BLaER1 treated with 17β-estradiol and CSF1 and Interleukin-3, amounts not matched to agents 10 nM and 100 nM (cell line): Measurements from ENCODE around the gene SSH2.

ENCODE experiments used
- H3K27ac ChIP-seq, 11 experiments: shearing (Covaris generic); formaldehyde crosslinking; 2 replicates each; pipeline ENCODE4 v1.8.1; 2022
- H3K27me3 ChIP-seq, 11 experiments: shearing (Covaris generic); formaldehyde crosslinking; 2 replicates each; pipeline ENCODE4 v1.8.1; 2022
- H3K36me3 ChIP-seq, 11 experiments: shearing (Covaris generic); formaldehyde crosslinking; 2 replicates each; pipeline ENCODE4 v1.8.1; 2022
- H3K4me1 ChIP-seq, 10 experiments: shearing (Covaris generic); formaldehyde crosslinking; 2 replicates each; pipeline ENCODE4 v1.8.1; 2022
- H3K4me2 ChIP-seq, 11 experiments: shearing (Covaris generic); formaldehyde crosslinking; 2 replicates each; pipeline ENCODE4 v1.8.1; 2022
- H3K4me3 ChIP-seq, 10 experiments: shearing (Covaris generic); formaldehyde crosslinking; 2 replicates each; pipeline ENCODE4 v1.8.1; 2022
- H3K9ac ChIP-seq, 11 experiments: shearing (Covaris generic); formaldehyde crosslinking; 2 replicates each; pipeline ENCODE4 v1.8.1; 2022
- H3K9me3 ChIP-seq, 11 experiments: shearing (Covaris generic); formaldehyde crosslinking; replicated peaks in 1 of 11; 2 replicates each; pipeline ENCODE4 v1.8.1; 2022
- H4K20me1 ChIP-seq, 11 experiments: shearing (Covaris generic); formaldehyde crosslinking; 2 replicates each; pipeline ENCODE4 v1.8.1; 2022
- Cebpa-rat ChIP-seq, 11 experiments: shearing (Covaris generic); IDR thresholded peaks; 2 replicates each; pipeline ENCODE4 v1.8.1; 2022

The SSH2 gene

DNA sequence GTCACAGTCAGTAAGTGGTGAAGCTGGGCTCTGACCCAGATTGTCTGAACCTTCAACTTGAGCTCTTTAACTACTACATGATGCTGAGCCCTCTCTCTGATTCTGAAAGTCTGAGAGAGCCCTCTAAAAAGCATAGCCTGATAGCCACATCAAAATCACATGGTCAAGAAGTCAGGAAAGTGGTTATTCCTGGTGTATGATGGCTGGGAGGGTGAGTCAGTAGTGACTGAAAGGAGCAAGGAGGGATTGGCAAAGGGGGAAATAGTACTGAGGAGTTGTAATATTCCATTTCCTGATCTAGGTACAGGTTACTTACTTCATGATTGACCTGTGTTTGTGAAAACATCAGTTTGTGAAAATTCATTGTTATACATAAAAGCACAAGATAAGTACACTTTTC, 89.1 kb downstream of the SSH2 start:
- Histone ChIP-seq H3K9ac (no peak overlapping the region), H3K4me2 (no peak overlapping the region), H3K4me3 (no peak overlapping the region), H4K20me1 (peaks cover 0 to 11% (median 5%) of the 10 kb centered on the region in 11 experiments; a peak in 6 of 22 replicates), H3K4me1 (peaks cover 0 to 18% (median 4%) of the 10 kb centered on the region in 10 experiments; a peak in 9 of 20 replicates), H3K36me3 (peaks cover 15 to 63% (median 34%) of the 10 kb centered on the region in 11 experiments), H3K27ac (no peak overlapping the region), H3K27me3 (no peaks in the 10 kb centered on the region), H3K9me3 (peaks cover 0 to 22% (median 18%) of the 10 kb centered on the region in 11 experiments; a peak in 14 of 22 replicates)
- no peak for TF ChIP-seq Cebpa-rat (IDR thresholded peaks at IDR 0.05)

GRCh38 chr17:29839656-29840055, 90.4 kb downstream of the SSH2 start:
- Histone ChIP-seq H3K4me2 (no peak overlapping the region), H3K27me3 (no peaks in the 10 kb centered on the region), H3K4me3 (no peak overlapping the region), H3K9me3 (peaks cover 0 to 28% (median 18%) of the 10 kb centered on the region in 11 experiments; a peak in 14 of 22 replicates), H4K20me1 (peaks cover 0 to 11% (median 4%) of the 10 kb centered on the region in 11 experiments; a peak in 6 of 22 replicates), H3K4me1 (peaks cover 0 to 18% (median 9%) of the 10 kb centered on the region in 10 experiments; a peak in 9 of 20 replicates), H3K36me3 (peaks cover 10 to 51% (median 34%) of the 10 kb centered on the region in 11 experiments; a peak in 21 of 22 replicates), H3K27ac (no peak overlapping the region), H3K9ac (no peak overlapping the region)
- TF ChIP-seq Cebpa-rat (IDR thresholded peaks at IDR 0.05): no peak

- Histone ChIP-seq H3K27me3 (no peaks in the 10 kb centered on the region), H3K4me2 (no peak overlapping the region), H3K9me3 (peaks cover 0 to 28% (median 18%) of the 10 kb centered on the region in 11 experiments; a peak in 14 of 22 replicates), H3K4me3 (no peak overlapping the region), H3K36me3 (peaks cover 10 to 45% (median 34%) of the 10 kb centered on the region in 11 experiments; a peak in 21 of 22 replicates), H3K4me1 (peaks cover 0 to 18% (median 9%) of the 10 kb centered on the region in 10 experiments; a peak in 7 of 20 replicates), H3K9ac (no peak overlapping the region), H3K27ac (no peak overlapping the region), H4K20me1 (peaks cover 0 to 11% (median 4%) of the 10 kb centered on the region in 11 experiments; a peak in 6 of 22 replicates)
- TF ChIP-seq Cebpa-rat (IDR thresholded peaks at IDR 0.05): no peak
Observed at GRCh38 chr17:29838961-29839360, 91.1 kb downstream of the SSH2 start.

DNA sequence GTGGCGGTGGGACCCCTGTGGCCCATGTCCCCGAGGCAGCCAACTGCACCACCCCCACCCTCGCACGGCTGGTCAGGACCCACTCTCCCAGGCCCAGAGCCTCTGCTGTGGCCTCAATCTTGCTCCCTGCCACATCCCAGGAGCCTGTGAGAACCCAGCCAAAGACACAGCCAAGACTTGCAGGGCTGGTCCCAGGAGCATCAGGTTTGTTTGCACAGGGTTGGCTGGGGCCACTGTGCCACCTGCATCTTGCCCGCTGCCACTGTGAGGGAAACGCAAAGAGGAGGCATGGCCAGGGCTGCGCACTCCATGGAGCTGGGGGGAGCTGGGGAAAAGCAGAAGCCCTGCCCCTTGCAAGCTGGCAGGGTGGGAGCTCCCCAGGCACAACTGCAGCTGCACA, 92.5 kb downstream of the SSH2 start:
- Histone ChIP-seq H3K27ac (no peak overlapping the region), H3K4me1 (peaks cover 0 to 18% (median 9%) of the 10 kb centered on the region in 10 experiments; a peak in 7 of 20 replicates), H3K27me3 (no peaks in the 10 kb centered on the region), H4K20me1 (peaks cover 0 to 11% (median 4%) of the 10 kb centered on the region in 11 experiments; a peak in 6 of 22 replicates), H3K9ac (no peak overlapping the region), H3K36me3 (peaks cover 10 to 46% (median 31%) of the 10 kb centered on the region in 11 experiments; a peak in 21 of 22 replicates), H3K4me3 (no peak overlapping the region), H3K9me3 (peaks cover 0 to 28% (median 18%) of the 10 kb centered on the region in 11 experiments; a peak in 14 of 22 replicates), H3K4me2 (peak overlapping the region in 1 of 11 experiments; percentile 9; a peak in 3 of 22 replicates)
- TF ChIP-seq Cebpa-rat (IDR thresholded peaks at IDR 0.05): no peak

DNA sequence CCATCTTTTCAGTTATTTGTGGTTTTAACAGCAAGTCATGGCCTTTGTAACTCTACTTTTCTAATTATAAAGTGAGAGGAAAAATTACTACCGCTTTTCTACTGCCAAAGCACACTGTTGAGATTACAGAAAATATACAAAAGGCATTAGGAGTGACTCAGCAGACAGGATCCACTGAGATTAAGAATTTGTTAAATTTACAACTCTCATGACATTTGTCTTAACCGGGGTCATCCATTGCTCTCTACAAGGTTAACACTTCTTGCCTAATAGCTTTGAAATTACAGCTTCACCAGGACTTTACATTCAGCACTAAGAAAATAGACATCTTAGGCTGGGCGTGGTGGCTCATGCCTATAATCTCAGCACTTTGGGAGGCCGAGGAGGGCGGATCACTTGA, 93.4 kb downstream of the SSH2 start:
- peak overlapping the region in 1 of 11 experiments; percentile 1; a peak in 1 of 22 replicates for H3K27ac ChIP-seq

GRCh38 chr17:29835435-29836351, 94.3 kb downstream of the SSH2 start:
- Histone ChIP-seq H4K20me1 (peaks cover 0 to 11% (median 5%) of the 10 kb centered on the region in 11 experiments; a peak in 7 of 22 replicates), H3K9ac (no peak overlapping the region)
- TF ChIP-seq Cebpa-rat (IDR thresholded peaks at IDR 0.05): no peak

More for the DNA sequence above, 93.4 kb downstream of the SSH2 start:
- Histone ChIP-seq H3K9ac (no peak overlapping the region), H3K9me3 (peaks cover 0 to 28% (median 18%) of the 10 kb centered on the region in 11 experiments; a peak in 14 of 22 replicates), H3K4me1 (peaks cover 0 to 22% (median 9%) of the 10 kb centered on the region in 10 experiments; a peak in 9 of 20 replicates), H3K36me3 (peaks cover 10 to 48% (median 31%) of the 10 kb centered on the region in 11 experiments; a peak in 21 of 22 replicates), H4K20me1 (peaks cover 0 to 11% (median 4%) of the 10 kb centered on the region in 11 experiments; a peak in 6 of 22 replicates), H3K4me3 (no peak overlapping the region), H3K27me3 (no peaks in the 10 kb centered on the region), H3K4me2 (no peak overlapping the region)
- no peak for TF ChIP-seq Cebpa-rat (IDR thresholded peaks at IDR 0.05)

DNA sequence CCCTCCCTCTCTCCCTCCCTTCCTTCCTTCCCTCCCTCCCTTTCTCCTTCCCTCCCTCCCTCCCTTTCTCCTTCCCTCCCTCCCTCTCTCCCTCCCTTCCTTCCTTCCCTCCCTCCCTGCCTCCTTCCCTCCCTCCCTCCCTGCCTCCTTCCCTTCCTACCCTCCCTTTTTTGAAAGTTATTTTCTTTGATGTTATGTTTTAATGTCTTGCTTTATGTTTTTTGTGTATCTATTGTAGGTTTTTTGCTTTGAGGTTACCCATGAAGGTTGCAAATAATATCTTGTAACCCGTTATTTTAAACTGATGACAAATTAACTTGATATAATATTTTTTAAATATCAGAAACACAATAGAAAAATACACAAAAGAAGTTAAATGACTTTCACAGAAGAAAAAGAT, 96.2 kb downstream of the SSH2 start:
- Histone ChIP-seq H4K20me1 (peaks cover 0 to 11% (median 6%) of the 10 kb centered on the region in 11 experiments; a peak in 7 of 22 replicates), H3K36me3 (peaks cover 6 to 24% (median 15%) of the 10 kb centered on the region in 11 experiments; a peak in 19 of 22 replicates), H3K27me3 (no peaks in the 10 kb centered on the region), H3K9ac (no peak overlapping the region), H3K4me2 (no peak overlapping the region), H3K4me3 (no peak overlapping the region), H3K4me1 (peaks cover 0 to 37% (median 14%) of the 10 kb centered on the region in 10 experiments; a peak in 13 of 20 replicates), H3K9me3 (peaks cover 0 to 23% (median 8%) of the 10 kb centered on the region in 11 experiments; a peak in 12 of 22 replicates), H3K27ac (no peak overlapping the region)
- no peak for TF ChIP-seq Cebpa-rat (IDR thresholded peaks at IDR 0.05)

More at GRCh38 chr17:29835435-29836351, 94.3 kb downstream of the SSH2 start:
- H3K4me3 ChIP-seq: no peak overlapping the region
- no peak overlapping the region for H3K27ac ChIP-seq
- H3K4me2 ChIP-seq: no peak overlapping the region
- H3K9me3 ChIP-seq: peaks cover 0 to 28% (median 18%) of the 10 kb centered on the region in 11 experiments; a peak in 14 of 22 replicates
- H3K36me3 ChIP-seq: peaks cover 10 to 42% (median 28%) of the 10 kb centered on the region in 11 experiments; a peak in 21 of 22 replicates
- peaks cover 0 to 32% (median 11%) of the 10 kb centered on the region in 10 experiments; a peak in 13 of 20 replicates for H3K4me1 ChIP-seq
- H3K27me3 ChIP-seq: no peaks in the 10 kb centered on the region

DNA sequence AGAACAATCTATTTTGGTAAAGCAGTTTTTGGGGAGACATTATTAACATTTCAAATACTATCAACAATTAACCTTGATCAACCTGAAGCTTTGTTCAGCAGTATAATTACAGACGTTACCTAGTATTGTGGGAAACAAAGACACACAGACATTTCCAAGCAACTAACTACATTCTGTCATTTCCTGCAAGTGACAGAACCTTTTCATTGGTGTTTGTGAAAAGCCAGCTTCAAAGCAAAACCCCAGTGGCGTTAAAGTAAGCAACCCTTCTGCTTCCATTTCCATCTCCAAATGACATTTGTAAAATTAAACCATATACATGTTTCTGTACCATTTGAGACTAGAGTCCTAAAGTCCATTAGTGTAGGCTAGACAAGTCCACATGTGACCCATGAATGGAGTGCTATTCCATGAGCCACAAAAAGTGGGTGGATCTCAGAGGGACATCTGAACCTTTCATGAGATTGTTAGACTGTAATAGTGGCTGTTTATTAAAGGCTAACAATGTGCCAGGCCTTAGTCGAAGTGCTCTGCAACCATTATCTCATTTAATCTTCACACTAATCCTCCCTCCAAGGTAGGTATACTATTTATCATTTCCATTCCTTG, 101.2 kb downstream of the SSH2 start:
- H4K20me1 ChIP-seq: peaks cover 0 to 9% (median 0%) of the 10 kb centered on the region in 11 experiments; a peak in 1 of 22 replicates
- H3K4me3 ChIP-seq: no peak overlapping the region
- H3K4me2 ChIP-seq: no peak overlapping the region
- peaks cover 0 to 24% (median 4%) of the 10 kb centered on the region in 11 experiments; a peak in 9 of 22 replicates for H3K36me3 ChIP-seq
- peaks cover 0 to 19% (median 11%) of the 10 kb centered on the region in 10 experiments; a peak in 10 of 20 replicates for H3K4me1 ChIP-seq
- no peak overlapping the region for H3K9ac ChIP-seq
- H3K27ac ChIP-seq: no peak overlapping the region
- no peak for TF ChIP-seq Cebpa-rat (IDR thresholded peaks at IDR 0.05)
- no peaks in the 10 kb centered on the region for H3K9me3 ChIP-seq
- no peaks in the 10 kb centered on the region for H3K27me3 ChIP-seq
